H1 (cell line): ENCODE data around the gene HOXB9. TPM values are rescaled to one million over a fixed set of nuclear protein-coding genes. Genes with fewer than 3 reads are reported as not detected.

Experiments used
- BACH1 ChIP-seq: IDR thresholded peaks from 2 replicates; pipeline ENCODE4 v1.6.1; 2012; ENCODE audit warnings: low read length, improper control_type of control experiment
- BRCA1 ChIP-seq: IDR thresholded peaks from 2 replicates; pipeline ENCODE4 v1.6.1; 2012; ENCODE audit warnings: low read depth, low read length, improper control_type of control experiment
- CHD2 ChIP-seq: IDR thresholded peaks from 2 replicates; pipeline ENCODE4 v1.6.1; 2012; ENCODE audit warnings: low read length, improper control_type of control experiment
- EGR1 ChIP-seq: IDR thresholded peaks from 2 replicates; pipeline ENCODE4 v1.6.1; 2011; ENCODE audit warnings: low read depth, low read length, borderline replicate concordance
- EP300 ChIP-seq, 2 experiments: IDR thresholded peaks; 1 replicate in 1 of 2; 2 replicates in 1 of 2; pipeline ENCODE4 v1.6.1; 2011 to 2012; ENCODE audit warnings: low read depth in 2 of 2, low read length in 2 of 2, mild to moderate bottlenecking in 2 of 2, borderline replicate concordance in 1 of 2, inconsistent platforms in 1 of 2, moderate library complexity in 1 of 2
- EZH2 ChIP-seq: fragments of 200-600 bp; sonication (generic); IDR thresholded peaks from 2 replicates; pipeline ENCODE4 v1.7.1; 2012; ENCODE audit warnings: low read depth, mild to moderate bottlenecking, moderate library complexity, low read length, inconsistent platforms; ENCODE audit not compliant: severe bottlenecking
- FOSL1 ChIP-seq: IDR thresholded peaks from 2 replicates; pipeline ENCODE4 v1.6.1; 2011; ENCODE audit warnings: mild to moderate bottlenecking, low read depth, low read length, moderate library complexity; ENCODE audit not compliant: insufficient read depth
- HDAC6 ChIP-seq: IDR thresholded peaks from one replicate; pipeline ENCODE4 v1.7.1; 2012; ENCODE audit warnings: low read depth, mild to moderate bottlenecking, inconsistent platforms, low read length, moderate library complexity
- KDM1A ChIP-seq: fragments of 200-600, 300-600 bp; sonication (generic); IDR thresholded peaks from 2 replicates; pipeline ENCODE4 v1.7.1; 2016; ENCODE audit warnings: mild to moderate bottlenecking, low read length, borderline replicate concordance
- MAX ChIP-seq: IDR thresholded peaks from 2 replicates; pipeline ENCODE4 v1.6.1; 2012; ENCODE audit warnings: inconsistent platforms
- NANOG ChIP-seq: IDR thresholded peaks from 2 replicates; pipeline ENCODE4 v1.6.1; 2011; ENCODE audit warnings: low read length, low read depth, mild to moderate bottlenecking, inconsistent platforms; ENCODE audit not compliant: insufficient read depth, poor library complexity, severe bottlenecking
- POU5F1 ChIP-seq: IDR thresholded peaks from 2 replicates; pipeline ENCODE4 v1.6.1; 2011; ENCODE audit warnings: low read depth, mild to moderate bottlenecking, low read length, moderate library complexity
- RFX5 ChIP-seq: IDR thresholded peaks from 2 replicates; pipeline ENCODE4 v1.6.1; 2011; ENCODE audit warnings: low read depth, low read length, improper control_type of control experiment, borderline replicate concordance
- SP1 ChIP-seq: IDR thresholded peaks from 2 replicates; pipeline ENCODE4 v1.6.1; 2011; ENCODE audit warnings: low read depth, low read length
- SP2 ChIP-seq: IDR thresholded peaks from 2 replicates; pipeline ENCODE4 v1.6.1; 2012; ENCODE audit warnings: mild to moderate bottlenecking, low read length, inconsistent platforms
- SP4 ChIP-seq: IDR thresholded peaks from 2 replicates; pipeline ENCODE4 v1.6.1; 2012; ENCODE audit warnings: low read length, inconsistent platforms
- TAF7 ChIP-seq: optimal IDR thresholded peaks from 2 replicates; pipeline ENCODE3; 2011; ENCODE audit warnings: low read depth, mild to moderate bottlenecking, inconsistent platforms, low read length, moderate library complexity, borderline replicate concordance
- TBP ChIP-seq: IDR thresholded peaks from 2 replicates; pipeline ENCODE4 v1.6.1; 2011; ENCODE audit warnings: low read depth, low read length, improper control_type of control experiment
- USF2 ChIP-seq: IDR thresholded peaks from 2 replicates; pipeline ENCODE4 v1.6.1; 2011; ENCODE audit warnings: low read length, improper control_type of control experiment
- YY1 ChIP-seq: IDR thresholded peaks from 2 replicates; pipeline ENCODE4 v1.6.1; 2011; ENCODE audit warnings: low read depth, mild to moderate bottlenecking, low read length
- ZNF274 ChIP-seq: IDR thresholded peaks from 2 replicates; pipeline ENCODE4 v1.7.0; 2012; ENCODE audit warnings: low read length, borderline replicate concordance; ENCODE audit errors: extremely low read depth
- polyA plus RNA-seq, 7 experiments: library from polyadenylated mRNA; depleted of rRNA in 3 of 7; stranded (reverse) in 5 of 7; unstranded in 2 of 7; fragments of >200 nt in 5 of 7; fragments of 200-250 nt in 2 of 7; gene quantifications; 1 replicate in 5 of 7; 2 replicates in 1 of 7; 4 replicates in 1 of 7; pipeline versions ENCODE4 v1.2.1 to v1.2.3, GENCODE V29; 2011 to 2013; ENCODE audit warnings: missing spikeins in 2 of 7, mixed read lengths in 2 of 7
- total RNA-seq: library from RNA; stranded (reverse); fragmentation: NEBNext Ultra II Directional; extraction: Animal tissue kit (Norgen Biotek cat#: 25700); gene quantifications from 2 replicates; pipeline ENCODE4 v1.2.1, GENCODE V29; 2021

The HOXB9 gene
- total and polyA plus RNA-seq, 2 of the 8 experiments (the other 6 are each of a cell fraction or from before 2014, with no cell fraction given): not detected

GRCh38 chr17:48624544-48625494, 1.3 kb downstream of the HOXB9 start (continued):
- TF ChIP-seq NANOG: no peak
- no peak for TF ChIP-seq TBP
- no peak for TF ChIP-seq RFX5
- TF ChIP-seq FOSL1: no peak
- no peak for TF ChIP-seq CHD2
- TF ChIP-seq SP4: no peak
- no peak for TF ChIP-seq BACH1
- TF ChIP-seq POU5F1: no peak
- TF ChIP-seq KDM1A: no peak
- TF ChIP-seq EP300 (IDR thresholded peaks at IDR 0.05; ENCODE audit: borderline replicate concordance in 1 of 2, low read depth in 2 of 2, low read length in 2 of 2): no peak
- TF ChIP-seq USF2: no peak
- TF ChIP-seq EGR1: peak; percentile 82; the same call in 1 of the 2 replicates
- TF ChIP-seq MAX: no peak; the same call in 1 of the 2 replicates
- TF ChIP-seq HDAC6: no peak
- no peak for TF ChIP-seq TAF7
- no peak for TF ChIP-seq SP2
- 0 out of 2 replicates have a peak, but pooled peaks have one; percentile 33 for TF ChIP-seq SP1
- no peak for TF ChIP-seq BRCA1
- peak; percentile 96 for TF ChIP-seq EZH2
- no peak for TF ChIP-seq ZNF274
- TF ChIP-seq YY1: 0 out of 2 replicates have a peak, but pooled peaks have one; percentile 4
